HepG2 (cell line): Measurements from ENCODE around the gene MTOR. TPM values are rescaled to one million over a fixed set of nuclear protein-coding genes. Genes with fewer than 3 reads are reported as not detected.

ENCODE experiments used
- ATAC-seq: fragments of 200-7000 bp; cut with Tn5 transposase; 3 replicates; pipeline ENCODE4 v1.9.1; 2020; ENCODE audit warnings: mild to moderate bottlenecking, moderate library complexity
- BruUV-seq: library from RNA; stranded (reverse); fragments of 400-500 nt; replicated peaks from 2 replicates; lab custom pipeline; 2021; lab: Mats Ljungman, UMichigan
- CTCF ChIA-PET: fragments of 300-600 bp; formaldehyde crosslinking; extraction: SDS; loops from one replicate; lab custom pipeline; 2021; ENCODE audit warnings: low total read pairs, inconsistent platforms, low intra/inter-chr PET ratio; lab: Yijun Ruan, JAX
- POLR2A ChIA-PET: fragments of 350-600 bp; sonication (Branson Sonifier 250); formaldehyde crosslinking; loops from one replicate; lab custom pipeline; 2020; ENCODE audit warnings: antibody characterized with exemption, inconsistent platforms; lab: Yijun Ruan, JAX
- DNase-seq: peaks from one replicate; pipeline ENCODE4 v3.0.0-alpha.2; 2015; ENCODE audit warnings: low spot score
- FAIRE-seq: peaks from 3 replicates; lab custom pipeline; 2011; peaks lifted over from hg19 to GRCh38; lab: Jason Lieb, UNC
- H2AFZ ChIP-seq: one replicate; pipeline ENCODE4 v1.6.1; 2011; ENCODE audit warnings: low read length, inconsistent platforms
- H3K27ac ChIP-seq: fragments of 300-600 bp; 3 replicates; pipeline ENCODE4 v1.8.0; 2011; ENCODE audit warnings: mixed run types, mild to moderate bottlenecking, mixed read lengths, low read length, inconsistent platforms; ENCODE audit not compliant: insufficient read depth; ENCODE audit errors: extremely low read length
- H3K27me3 ChIP-seq, 2 experiments: fragments of 200-600 bp in 1 of 2; 2 replicates in 1 of 2; 3 replicates in 1 of 2; pipeline versions ENCODE4 v1.6.0 to v1.8.0; 2011; ENCODE audit warnings: low read length in 2 of 2, mild to moderate bottlenecking in 2 of 2, moderate library complexity in 2 of 2, inconsistent platforms in 1 of 2; ENCODE audit not compliant: insufficient read depth in 2 of 2, control insufficient read depth in 1 of 2
- H3K36me3 ChIP-seq, 2 experiments: fragments of 200-600 bp in 1 of 2; replicated peaks in 1 of 2; 2 replicates in 1 of 2; 3 replicates in 1 of 2; pipeline versions ENCODE4 v1.5.1 to v1.8.0; 2011; ENCODE audit warnings: low read length in 2 of 2, inconsistent platforms in 1 of 2; ENCODE audit not compliant: insufficient read depth in 2 of 2, control insufficient read depth in 1 of 2
- H3K4me1 ChIP-seq: 2 replicates; pipeline ENCODE4 v1.5.1; 2012; ENCODE audit warnings: low read length, inconsistent platforms; ENCODE audit not compliant: insufficient read depth
- H3K4me2 ChIP-seq: 2 replicates; pipeline ENCODE4 v1.6.0; 2011; ENCODE audit warnings: low read depth, low read length, inconsistent platforms
- H3K4me3 ChIP-seq, 3 experiments: fragments of 200-600 bp in 1 of 3; sonication (generic), shearing (Covaris generic) in 1 of 3; replicated peaks in 1 of 3; 2 replicates each; pipeline ENCODE4 v1.5.1; 2011 to 2016; ENCODE audit warnings: low read length in 3 of 3, inconsistent platforms in 2 of 3, low read depth in 2 of 3, mild to moderate bottlenecking in 2 of 3, control low read depth in 1 of 3, mixed read lengths in 1 of 3; ENCODE audit not compliant: insufficient read depth in 1 of 3
- H3K79me2 ChIP-seq: one replicate; pipeline ENCODE4 v1.6.1; 2011; ENCODE audit warnings: low read length, inconsistent platforms; ENCODE audit not compliant: insufficient read depth
- H3K9ac ChIP-seq: 2 replicates; pipeline ENCODE4 v1.6.0; 2011; ENCODE audit warnings: mild to moderate bottlenecking, low read depth, low read length, inconsistent platforms; ENCODE audit not compliant: insufficient read depth
- H3K9me3 ChIP-seq: 2 replicates; pipeline ENCODE4 v1.5.1; 2012; ENCODE audit warnings: mild to moderate bottlenecking, low read length
- H4K20me1 ChIP-seq: 2 replicates; pipeline ENCODE4 v1.6.0; 2011; ENCODE audit warnings: inconsistent platforms, mild to moderate bottlenecking, low read length, moderate library complexity; ENCODE audit not compliant: insufficient read depth
- BHLHE40 ChIP-seq: IDR thresholded peaks from 2 replicates; pipeline ENCODE4 v1.6.1; 2011; ENCODE audit warnings: low read length, improper control_type of control experiment
- EZH2 ChIP-seq: conservative IDR thresholded peaks from 2 replicates; pipeline ENCODE4 v1.6.1; 2012; ENCODE audit warnings: mild to moderate bottlenecking, low read depth, low read length, moderate library complexity
- HES4 ChIP-seq: sonication (generic); formaldehyde crosslinking; IDR thresholded peaks from 2 replicates; pipeline ENCODE4 v1.9.0; 2021; ENCODE audit warnings: mild to moderate bottlenecking, missing genetic modification reagents, borderline replicate concordance
- IRF1 ChIP-seq: sonication (generic); formaldehyde crosslinking; IDR thresholded peaks from 2 replicates; pipeline ENCODE4 v1.4.0; 2020; ENCODE audit warnings: low read depth, mild to moderate bottlenecking, missing genetic modification reagents
- MAFF ChIP-seq: IDR thresholded peaks from 2 replicates; pipeline ENCODE4 v1.6.1; 2011; ENCODE audit warnings: low read depth, low read length, improper control_type of control experiment
- MAFK ChIP-seq, 2 experiments: IDR thresholded peaks in 1 of 2; conservative IDR thresholded peaks in 1 of 2; 2 replicates each; pipeline ENCODE4 v1.6.1; 2011; ENCODE audit warnings: improper control_type of control experiment in 2 of 2, low read length in 2 of 2
- NBN ChIP-seq: fragments of 450-650 bp; conservative IDR thresholded peaks from 2 replicates; pipeline ENCODE4 v1.6.1; 2017
- NFAT5 ChIP-seq: sonication (generic); formaldehyde crosslinking; IDR thresholded peaks from 2 replicates; pipeline ENCODE4 v1.4.0; 2020; ENCODE audit warnings: missing genetic modification reagents
- NFE2L2 ChIP-seq: fragments of 150-350 bp; IDR thresholded peaks from 2 replicates; pipeline ENCODE4 v1.6.1; 2014; ENCODE audit warnings: low read length
- SOX13 ChIP-seq, 3 experiments: fragments of 450-650 bp in 1 of 3; sonication (generic) in 1 of 3; formaldehyde crosslinking in 1 of 3; IDR thresholded peaks in 2 of 3; conservative IDR thresholded peaks in 1 of 3; 2 replicates each; pipeline versions ENCODE4 v1.5.0 to v1.6.1; 2016 to 2020; ENCODE audit warnings: antibody characterized with exemption in 1 of 3, mild to moderate bottlenecking in 1 of 3, missing compliant biosample characterization in 1 of 3, missing genetic modification reagents in 1 of 3, moderate library complexity in 1 of 3
- TERF1 ChIP-seq: sonication (generic); formaldehyde crosslinking; IDR thresholded peaks from 2 replicates; pipeline ENCODE4 v1.8.0; 2022; ENCODE audit warnings: mild to moderate bottlenecking, missing genetic modification reagents, moderate library complexity
- TFDP2 ChIP-seq: sonication (generic); formaldehyde crosslinking; IDR thresholded peaks from 2 replicates; pipeline ENCODE4 v1.4.0; 2020; ENCODE audit warnings: missing genetic modification reagents
- ZNF138 ChIP-seq: sonication (generic); formaldehyde crosslinking; IDR thresholded peaks from 2 replicates; pipeline ENCODE4 v1.5.0; 2020; ENCODE audit warnings: mild to moderate bottlenecking, low read depth, missing genetic modification reagents
- ZNF550 ChIP-seq: sonication (generic); formaldehyde crosslinking; IDR thresholded peaks from 2 replicates; pipeline ENCODE4 v1.4.0; 2020; ENCODE audit warnings: mild to moderate bottlenecking, missing genetic modification reagents, borderline replicate concordance
- ZNF607 ChIP-seq: sonication (generic); formaldehyde crosslinking; IDR thresholded peaks from 2 replicates; pipeline ENCODE4 v1.5.1; 2020; ENCODE audit warnings: missing genetic modification reagents, mild to moderate bottlenecking, borderline replicate concordance
- WGBS: methylation state at CpG from one replicate; pipeline ENCODE4 v1.1.6; 2017; ENCODE audit warnings: low lambda C conversion rate; 5-methylcytosine and 5-hydroxymethylcytosine counted together
- in situ Hi-C: cut with HindIII; loops from 2 replicates; pipeline ENCODE4 v1.10.0; 2017; ENCODE audit warnings: low pct_unique_long_range_greater_than_20kb; ENCODE audit not compliant: extremely low pct_ligation_motif_present
- intact Hi-C: fragments of 100-400 bp; cut with micrococcal nuclease; formaldehyde crosslinking; loops from one replicate; pipeline ENCODE4 v1.10.0; 2022; ENCODE audit not compliant: unreplicated experiment
- polyA plus RNA-seq, 8 experiments: library from polyadenylated mRNA; depleted of rRNA in 3 of 8; stranded (reverse) in 7 of 8; unstranded in 1 of 8; fragments of >200 nt; fragmentation: Illumina TruSeq in 4 of 8; extraction: Trizol in 4 of 8; gene quantifications; 2 replicates each; pipeline versions ENCODE4 v1.2.1 to v1.2.3, GENCODE V29; 2011 to 2016; ENCODE audit warnings: low read depth in 4 of 8, missing spikeins in 1 of 8, mixed read lengths in 1 of 8; ENCODE audit not compliant: insufficient read depth in 1 of 8
- total RNA-seq, 5 experiments: library from RNA; depleted of rRNA; stranded (reverse); fragments of >200 nt; fragmentation: Illumina TruSeq; extraction: Trizol; gene quantifications; 2 replicates each; pipeline ENCODE4 v1.2.3, GENCODE V29; 2016; ENCODE audit warnings: low read depth in 1 of 5

MTOR gene
- total and polyA plus RNA-seq, 2 of the 13 experiments (the other 11 are each of a cell fraction or from before 2014, with no cell fraction given), result 24.6 to 34.6 TPM

GRCh38 chr1:11281518-11282331 lies 19.4 kb upstream of the MTOR start:
- ChIA-PET POLR2A (interaction anchor here (1.2 to 5.6 kb wide), 2 partner anchors 9 kb away, joined by 6 to 20 read pairs; partner anchors contain the start of gene UBIAD1), CTCF (no interaction called here)
- no TSS peak for BruUV-seq
- in situ Hi-C loops, result no loop called here
- WGBS, result 99% methylated on average over 8 of the region's 8 CpGs
- Histone ChIP-seq H3K79me2 (peaks cover 12% of the 10 kb centered on the region), H3K27me3 (no peaks in the 10 kb centered on the region), H3K4me2 (no peak overlapping the region), H4K20me1 (no peaks in the 10 kb centered on the region), H3K9ac (no peak overlapping the region), H3K4me1 (no peaks in the 10 kb centered on the region), H3K4me3 (no peak overlapping the region), H3K36me3 (peaks cover 24 to 45% of the 10 kb centered on the region in 2 experiments), H3K27ac (no peak overlapping the region), H3K9me3 (no peaks in the 10 kb centered on the region), H2AFZ (no peak overlapping the region)
- FAIRE-seq, result no peak
- no peak for DNase-seq
- intact Hi-C loops, result no loop called here
- no peak for ATAC-seq
- no peak for TF ChIP-seq NFAT5 (CRISPR knock-in tag)
- TF ChIP-seq ZNF550, result no peak
- TF ChIP-seq IRF1, result no peak
- TF ChIP-seq BHLHE40, result no peak
- no peak for TF ChIP-seq NFE2L2
- TF ChIP-seq MAFF, result peak; percentile 28; the same call in 1 of the 2 replicates
- TF ChIP-seq TFDP2 (CRISPR knock-in tag), result no peak
- TF ChIP-seq ZNF138 (CRISPR knock-in tag), result no peak
- TF ChIP-seq HES4 (CRISPR knock-in tag), result no peak
- TF ChIP-seq MAFK (conservative IDR thresholded peaks at IDR 0.05 in 1 of 2, IDR thresholded peaks at IDR 0.05 in 1 of 2; ENCODE audit: low read length in 2 of 2), result peak; percentile 14 to 40; a peak in 3 of 4 replicates
- TF ChIP-seq NBN, result no peak
- TF ChIP-seq EZH2, result no peak
- TF ChIP-seq ZNF607 (CRISPR knock-in tag), result no peak
- TF ChIP-seq TERF1 (CRISPR knock-in tag), result no peak
- TF ChIP-seq SOX13 (IDR thresholded peaks at IDR 0.05), result no peak
- TF ChIP-seq SOX13 (CRISPR knock-in tag; conservative IDR thresholded peaks at IDR 0.05 in 1 of 2, IDR thresholded peaks at IDR 0.05 in 1 of 2), result no peak
